GM10266 (cell line): ENCODE results near the gene LGALS8.

Experiments
- DNase-seq: peaks from one replicate; pipeline ENCODE4 v3.0.0; 2012; ENCODE audit errors: extremely low spot score
- CTCF ChIP-seq: IDR thresholded peaks from 2 replicates; pipeline ENCODE4 v1.5.1; 2012; ENCODE audit warnings: mild to moderate bottlenecking, low read depth; ENCODE audit not compliant: control insufficient read depth, insufficient read depth; ENCODE audit errors: missing control alignments

LGALS8 gene

GRCh38 chr1:236602171-236602570 is 78.4 kb downstream of the LGALS8 start:
- no peak for TF ChIP-seq CTCF
- no peak for DNase-seq
